Measurements from ENCODE around the gene PBOV1.

Gene PBOV1

GRCh38 chr6:138218449-138218848 is at the start of gene PBOV1:
PBOV1 (minus strand) TSS chr6:138218491; CDS start chr6:138218395, 96 bp downstream.
- H2AFZ ChIP-seq: no peak within 1 kb of the TSS
- no peaks in the 10 kb centered on the region for H3K79me2 ChIP-seq
- no peaks in the 10 kb centered on the region for H3K9me3 ChIP-seq (ENCODE audit: control insufficient read depth, low read length)
- H3K27ac ChIP-seq: no peak within 1 kb of the TSS
- no peak within 1 kb of the TSS for H3K4me2 ChIP-seq (ENCODE audit: low read length)
- no peak for TF ChIP-seq CTCF (IDR thresholded peaks at IDR 0.05)
- H3K9ac ChIP-seq: no peak within 1 kb of the TSS
- H3K36me3 ChIP-seq (ENCODE audit: control insufficient read depth, insufficient read depth, low read length): no peaks in the 10 kb centered on the region
- no peaks in the 10 kb centered on the region for H3K27me3 ChIP-seq (ENCODE audit: control insufficient read depth, insufficient read depth, low read length)
- H3K4me1 ChIP-seq: no peaks in the 10 kb centered on the region
- H3K4me3 ChIP-seq (ENCODE audit: low read depth, low read length): no peak within 1 kb of the TSS

GRCh38 chr6:138266095-138266494 is 47.8 kb upstream of the PBOV1 start:
- no peaks in the 10 kb centered on the region for H3K36me3 ChIP-seq (ENCODE audit: control insufficient read depth, insufficient read depth, low read length)
- no peaks in the 10 kb centered on the region for H3K4me1 ChIP-seq
- H2AFZ ChIP-seq: no peak overlapping the region
- no peaks in the 10 kb centered on the region for H3K27me3 ChIP-seq (ENCODE audit: control insufficient read depth, insufficient read depth, low read length)
- H3K9ac ChIP-seq: no peak overlapping the region
- no peak overlapping the region for H3K27ac ChIP-seq
- H3K9me3 ChIP-seq (ENCODE audit: control insufficient read depth, low read length): no peaks in the 10 kb centered on the region
- no peaks in the 10 kb centered on the region for H3K79me2 ChIP-seq
- no peak for TF ChIP-seq CTCF (IDR thresholded peaks at IDR 0.05)
- H3K4me2 ChIP-seq (ENCODE audit: low read length): no peak overlapping the region
- H3K4me3 ChIP-seq (ENCODE audit: low read depth, low read length): no peak overlapping the region

GRCh38 chr6:138264372-138264880 is 46.1 kb upstream of the PBOV1 start:
- H3K9ac ChIP-seq: no peak overlapping the region
- H3K4me3 ChIP-seq (ENCODE audit: low read depth, low read length): no peak overlapping the region
- no peaks in the 10 kb centered on the region for H3K36me3 ChIP-seq (ENCODE audit: control insufficient read depth, insufficient read depth, low read length)
- no peaks in the 10 kb centered on the region for H3K9me3 ChIP-seq (ENCODE audit: control insufficient read depth, low read length)
- no peaks in the 10 kb centered on the region for H3K27me3 ChIP-seq (ENCODE audit: control insufficient read depth, insufficient read depth, low read length)
- H3K4me1 ChIP-seq: no peaks in the 10 kb centered on the region
- H3K79me2 ChIP-seq: no peaks in the 10 kb centered on the region
- H3K4me2 ChIP-seq (ENCODE audit: low read length): no peak overlapping the region
- no peak overlapping the region for H3K27ac ChIP-seq
- no peak for TF ChIP-seq CTCF (IDR thresholded peaks at IDR 0.05)
- H2AFZ ChIP-seq: no peak overlapping the region

- no peaks in the 10 kb centered on the region for H3K4me1 ChIP-seq
- no peak overlapping the region for H3K27ac ChIP-seq
- no peak overlapping the region for H3K4me2 ChIP-seq (ENCODE audit: low read length)
- H2AFZ ChIP-seq: no peak overlapping the region
- H3K9me3 ChIP-seq (ENCODE audit: control insufficient read depth, low read length): no peaks in the 10 kb centered on the region
- H3K79me2 ChIP-seq: no peaks in the 10 kb centered on the region
- no peaks in the 10 kb centered on the region for H3K27me3 ChIP-seq (ENCODE audit: control insufficient read depth, insufficient read depth, low read length)
- no peak overlapping the region for H3K4me3 ChIP-seq (ENCODE audit: low read depth, low read length)
- H3K36me3 ChIP-seq (ENCODE audit: control insufficient read depth, insufficient read depth, low read length): no peaks in the 10 kb centered on the region
- no peak for TF ChIP-seq CTCF (IDR thresholded peaks at IDR 0.05)
- no peak overlapping the region for H3K9ac ChIP-seq
Observed at GRCh38 chr6:138263963-138264362, 45.7 kb upstream of the PBOV1 start.

- no peak for TF ChIP-seq CTCF (IDR thresholded peaks at IDR 0.05)
- no peaks in the 10 kb centered on the region for H3K27me3 ChIP-seq (ENCODE audit: control insufficient read depth, insufficient read depth, low read length)
- no peak overlapping the region for H3K4me3 ChIP-seq (ENCODE audit: low read depth, low read length)
- H3K4me1 ChIP-seq: no peaks in the 10 kb centered on the region
- no peak overlapping the region for H3K4me2 ChIP-seq (ENCODE audit: low read length)
- H3K79me2 ChIP-seq: no peaks in the 10 kb centered on the region
- no peak overlapping the region for H3K27ac ChIP-seq
- no peaks in the 10 kb centered on the region for H3K36me3 ChIP-seq (ENCODE audit: control insufficient read depth, insufficient read depth, low read length)
- no peak overlapping the region for H3K9ac ChIP-seq
- no peak overlapping the region for H2AFZ ChIP-seq
- no peaks in the 10 kb centered on the region for H3K9me3 ChIP-seq (ENCODE audit: control insufficient read depth, low read length)
Observed at GRCh38 chr6:138261116-138261780, 43.0 kb upstream of the PBOV1 start.

All from parathyroid adenoma (tissue), 2 donors.